Testis (tissue), 3 donors: ENCODE data around the gene KCNIP3. TPM values are rescaled to one million over a fixed set of nuclear protein-coding genes. Genes with fewer than 3 reads are reported as not detected.

Experiments used
- DNase-seq: peaks from one replicate; pipeline ENCODE4 v3.0.0-alpha.2; 2019
- H3K27ac ChIP-seq, 2 donors: fragments of 200-600 bp; sonication (generic); one replicate each; pipeline ENCODE4 v1.5.1; 2019
- H3K27me3 ChIP-seq: fragments of 200-600 bp; sonication (generic); one replicate; pipeline ENCODE4 v1.5.1; 2019
- H3K36me3 ChIP-seq: fragments of 200-600 bp; sonication (generic); one replicate; pipeline ENCODE4 v1.5.1; 2017; ENCODE audit warnings: low read depth; ENCODE audit errors: missing control alignments
- H3K4me1 ChIP-seq: fragments of 200-600 bp; sonication (generic); one replicate; pipeline ENCODE4 v1.5.1; 2019
- H3K4me3 ChIP-seq, 2 donors: fragments of 200-600 bp; sonication (generic); one replicate each; pipeline ENCODE4 v1.5.1; 2017 to 2019
- H3K9me3 ChIP-seq: fragments of 200-600 bp; sonication (generic); one replicate; pipeline ENCODE4 v1.5.1; 2017
- CTCF ChIP-seq, 3 experiments: fragments of 450-650 bp in 2 of 3; fragments of 200-600 bp in 1 of 3; sonication (generic) in 1 of 3; IDR thresholded peaks; one replicate each; pipeline ENCODE4 v1.5.1; 2016 to 2019; ENCODE audit warnings: antibody characterized with exemption in 3 of 3, mild to moderate bottlenecking in 2 of 3, moderate library complexity in 1 of 3
- POLR2A ChIP-seq: fragments of 450-650 bp; IDR thresholded peaks from one replicate; pipeline ENCODE4 v1.6.1; 2017; ENCODE audit warnings: antibody characterized with exemption, mild to moderate bottlenecking, moderate library complexity
- WGBS, 2 donors: methylation state at CpG; one replicate each; pipeline ENCODE4 v1.1.5; 2018; 5-methylcytosine and 5-hydroxymethylcytosine counted together
- intact Hi-C: fragments of 100-400 bp; cut with DNase I; formaldehyde crosslinking; loops from one replicate; pipeline ENCODE4 v1.15.1; 2023; ENCODE audit warnings: low total_unique reads
- polyA plus RNA-seq: library from polyadenylated mRNA; stranded (reverse); fragments of 350-450 nt; fragmentation: Illumina TruSeq; extraction: RNeasy Lipid Tissue Mini Kit (QIAGEN cat#74804); gene quantifications from one replicate; pipeline ENCODE4 v1.2.3, GENCODE V29; 2014; ENCODE audit warnings: low read depth, low replicate concordance; ENCODE audit not compliant: insufficient read depth
- total RNA-seq, 2 donors: library from RNA; depleted of rRNA; stranded (reverse); fragments of >200 nt; gene quantifications; one replicate each; pipeline ENCODE4 v1.2.3, GENCODE V29; 2016

The KCNIP3 gene
- total and polyA plus RNA-seq, 3 donors from 2014 or later = 23.9 to 69.1 (median 43.4) TPM

GRCh38 chr2:95279435-95280035 lies 17.6 kb upstream of the KCNIP3 start:
- 94 to 98% methylated on average over 18 to 19 of the region's 19 CpGs for WGBS, 2 donors
- intact Hi-C loops = no loop called here
- DNase-seq = no peak
- Histone ChIP-seq H3K36me3 (no peaks in the 10 kb centered on the region), H3K4me3 (no peak overlapping the region), H3K27me3 (no peaks in the 10 kb centered on the region), H3K4me1 (no peaks in the 10 kb centered on the region), H3K9me3 (no peaks in the 10 kb centered on the region), H3K27ac (no peak overlapping the region)
- no peak for TF ChIP-seq CTCF (IDR thresholded peaks at IDR 0.05)
- no peak for TF ChIP-seq POLR2A

- Histone ChIP-seq H3K9me3 (no peaks in the 10 kb centered on the region), H3K4me1 (no peaks in the 10 kb centered on the region), H3K4me3 (no peak overlapping the region), H3K27me3 (no peaks in the 10 kb centered on the region), H3K27ac (no peak overlapping the region), H3K36me3 (no peaks in the 10 kb centered on the region)
- TF ChIP-seq CTCF (IDR thresholded peaks at IDR 0.05) (no peak), POLR2A (no peak)
- 85 to 96% methylated on average over 4 to 8 of the region's 8 CpGs for WGBS, 2 donors
- intact Hi-C loops = no loop called here
- DNase-seq = no peak
These were observed 16.1 kb upstream of the KCNIP3 start for GRCh38 chr2:95281071-95281470.

- Histone ChIP-seq H3K36me3 (no peaks in the 10 kb centered on the region), H3K4me3 (no peak overlapping the region), H3K27ac (no peak overlapping the region), H3K9me3 (no peaks in the 10 kb centered on the region), H3K4me1 (no peaks in the 10 kb centered on the region), H3K27me3 (no peaks in the 10 kb centered on the region)
- intact Hi-C loops = no loop called here
- 89 to 100% methylated on average over 1 to 8 of the region's 8 CpGs for WGBS, 2 donors
- TF ChIP-seq CTCF (IDR thresholded peaks at IDR 0.05) (no peak), POLR2A (no peak)
- DNase-seq = no peak
These were observed 15.4 kb upstream of the KCNIP3 start for GRCh38 chr2:95281786-95282185.

- H3K27me3 ChIP-seq = no peaks in the 10 kb centered on the region
- TF ChIP-seq CTCF (IDR thresholded peaks at IDR 0.05) (no peak), POLR2A (no peak)
- WGBS, 2 donors = 34 to 50% methylated on average over 3 of the region's 3 CpGs
- no peaks in the 10 kb centered on the region for H3K4me1 ChIP-seq
- no peak overlapping the region for H3K4me3 ChIP-seq
- no peak overlapping the region for H3K27ac ChIP-seq
- no peaks in the 10 kb centered on the region for H3K36me3 ChIP-seq
- intact Hi-C loops = no loop called here
- no peaks in the 10 kb centered on the region for H3K9me3 ChIP-seq
- no peak for DNase-seq
These were observed 14.7 kb upstream of the KCNIP3 start for GRCh38 chr2:95282458-95282857.

GRCh38 chr2:95283562-95283961 lies 13.6 kb upstream of the KCNIP3 start:
- Histone ChIP-seq H3K4me1 (no peaks in the 10 kb centered on the region), H3K27me3 (no peaks in the 10 kb centered on the region), H3K27ac (no peak overlapping the region), H3K4me3 (no peak overlapping the region), H3K9me3 (no peaks in the 10 kb centered on the region), H3K36me3 (no peaks in the 10 kb centered on the region)
- intact Hi-C loops = no loop called here
- WGBS, 2 donors = 86 to 88% methylated on average over 4 of the region's 4 CpGs
- no peak for TF ChIP-seq POLR2A
- TF ChIP-seq CTCF (IDR thresholded peaks at IDR 0.05) = no peak
- no peak for DNase-seq
